HG02852 (cell line): ENCODE data around the gene SLC9A8.
"Not testable (repeated sequence)": the region's sequence is repeated elsewhere in the genome, so short reads cannot be mapped to it uniquely, and the experiment has no call there.

ENCODE experiments used
- ATAC-seq: cut with Tn5 transposase; IDR thresholded peaks from one replicate; pipeline ENCODE4 v1.9.1; 2021; ENCODE audit warnings: mild to moderate bottlenecking, moderate library complexity; ENCODE audit not compliant: unreplicated experiment

SLC9A8 gene

GRCh38 chr20:49786668-49787370 lies 25.8 kb upstream of the SLC9A8 start:
- no peak for ATAC-seq

DNA sequence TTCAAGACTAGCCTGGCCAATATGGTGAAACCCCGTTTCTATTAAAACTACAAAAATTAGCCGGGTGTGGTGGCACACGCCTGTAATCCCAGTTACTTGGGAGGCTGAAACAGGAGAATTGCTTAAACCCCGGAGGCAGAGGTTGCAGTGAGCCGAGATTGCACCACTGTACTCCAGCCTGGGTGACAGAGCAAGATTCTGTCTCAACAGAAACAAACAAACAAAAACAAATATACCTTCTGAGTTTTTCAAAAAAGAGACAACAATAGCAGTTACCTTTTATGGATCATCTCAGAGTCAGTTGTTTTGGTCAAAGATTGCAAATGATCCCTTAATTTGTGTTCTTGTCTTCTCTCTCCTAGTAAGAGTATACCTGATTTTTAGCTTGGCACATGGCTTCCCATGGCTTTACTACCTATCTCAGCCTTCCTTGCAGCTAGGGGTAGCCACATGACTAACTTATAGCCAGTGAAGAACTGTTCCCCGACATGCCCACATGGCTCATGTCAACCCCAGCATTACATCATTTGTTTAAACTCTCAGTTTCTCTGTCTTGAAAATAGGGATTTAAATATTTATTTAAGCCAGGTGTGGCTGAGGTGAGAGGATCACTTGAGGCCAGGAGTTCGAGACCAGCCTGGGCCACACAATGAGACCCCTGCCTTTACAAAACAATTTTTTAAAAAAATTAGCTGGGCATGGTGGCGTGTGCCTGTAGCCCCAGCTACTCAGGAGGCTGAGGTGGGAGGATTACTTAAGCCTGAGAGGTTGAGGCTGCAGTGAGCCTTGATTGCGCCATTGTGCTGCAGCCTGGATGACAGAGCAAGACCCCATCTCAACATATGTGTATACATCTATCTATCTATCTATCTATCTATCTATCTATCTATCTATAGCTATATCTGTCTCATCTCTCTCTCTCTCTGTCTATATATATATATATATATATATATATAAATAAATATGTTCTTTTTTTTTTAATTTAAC lies 25.0 kb upstream of the SLC9A8 start:
- no peak for ATAC-seq

- ATAC-seq, result no peak
Measured at GRCh38 chr20:49790077-49790798, 22.4 kb upstream of the SLC9A8 start.

GRCh38 chr20:49791165-49791564 lies 21.5 kb upstream of the SLC9A8 start:
- ATAC-seq, result no peak

DNA sequence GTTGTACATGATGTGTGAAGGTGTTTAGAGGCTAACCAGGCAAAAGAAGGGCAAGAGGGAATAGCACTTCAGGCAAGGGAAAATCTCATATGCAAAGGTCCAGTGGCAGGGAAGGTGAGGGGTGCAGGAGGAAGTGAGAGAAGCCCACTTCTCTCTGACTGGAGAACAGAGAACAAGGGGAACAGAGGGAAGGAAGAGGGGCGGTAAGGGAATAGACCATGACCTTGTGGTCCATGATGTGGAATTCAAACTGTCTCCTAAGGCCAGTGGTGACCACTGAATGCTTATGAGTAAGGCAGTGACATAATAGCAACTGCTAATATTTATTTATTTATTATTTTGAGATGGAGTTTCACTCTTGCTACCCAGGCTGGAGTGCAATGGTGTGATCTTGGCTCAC lies 20.6 kb upstream of the SLC9A8 start:
- no peak for ATAC-seq

DNA sequence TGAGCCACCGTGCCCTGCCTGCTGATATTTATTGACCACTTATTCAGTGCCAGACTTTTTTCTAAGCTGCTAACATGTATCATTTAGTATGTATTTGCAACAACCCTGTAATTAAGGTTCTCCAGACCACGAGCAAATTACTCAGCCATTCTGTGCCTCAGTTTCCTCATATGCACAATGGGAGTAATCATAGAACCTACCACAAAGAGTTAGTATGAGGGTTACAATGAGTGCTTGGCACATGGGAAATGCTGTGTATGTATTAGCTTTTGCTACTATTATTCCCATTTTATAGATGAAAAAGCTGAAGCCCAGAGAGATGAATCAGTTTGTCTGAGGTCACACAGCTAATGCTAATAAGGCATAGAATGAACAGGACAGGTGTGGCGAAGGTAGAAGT lies 20.0 kb upstream of the SLC9A8 start:
- ATAC-seq, result no peak

DNA sequence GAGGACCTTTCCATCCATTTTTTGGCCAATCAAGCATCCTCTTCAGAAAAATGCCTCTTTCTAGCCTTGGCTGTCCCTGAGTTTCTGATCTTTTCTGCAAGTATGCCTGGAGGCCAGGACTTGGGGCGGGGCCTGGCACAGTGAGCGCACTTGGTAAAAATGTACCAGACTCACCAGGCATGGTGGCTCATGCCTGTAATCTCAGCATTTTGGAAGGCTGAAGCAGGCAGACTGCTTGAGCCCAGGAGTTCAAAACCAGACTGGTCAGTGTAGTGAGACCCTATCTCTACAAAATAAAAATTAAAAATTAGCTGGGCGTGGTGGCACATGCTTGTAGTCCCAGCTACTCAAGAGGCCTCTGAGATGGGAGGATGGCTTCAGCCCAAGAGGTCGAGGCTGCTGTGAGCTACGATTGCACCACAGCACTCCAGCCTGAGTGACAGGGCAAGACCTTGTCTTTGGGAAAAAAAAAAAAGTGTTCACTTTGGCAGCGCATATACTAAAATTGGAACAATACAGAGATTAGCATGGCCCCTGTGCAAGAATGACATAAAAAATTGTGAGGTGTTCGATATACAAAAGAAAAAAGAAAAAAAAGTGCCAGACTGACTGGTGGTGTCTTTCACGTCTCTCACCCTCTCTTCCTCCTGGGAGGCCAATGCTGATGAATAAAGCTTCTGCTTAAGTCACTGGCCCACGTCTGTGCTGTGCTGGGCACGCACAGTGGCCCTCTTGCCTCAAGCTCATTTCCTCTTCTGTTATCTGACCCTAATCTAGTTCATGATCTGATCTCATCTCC lies 18.1 kb upstream of the SLC9A8 start:
- ATAC-seq, result no peak

DNA sequence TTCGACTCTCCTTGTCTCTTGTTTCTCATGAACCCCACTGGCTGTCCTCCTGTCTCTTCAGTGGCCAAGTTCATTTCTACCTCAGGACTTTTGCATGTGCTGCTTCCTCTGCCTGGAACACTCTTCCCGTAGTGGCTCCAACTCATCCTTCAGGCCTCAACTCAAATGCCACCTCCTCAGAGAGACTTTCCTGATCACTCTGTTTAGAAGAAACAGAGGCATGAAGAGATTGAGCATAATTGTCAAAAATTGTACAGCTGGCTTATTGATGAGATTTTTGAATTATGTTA lies 17.5 kb upstream of the SLC9A8 start:
- ATAC-seq, result no peak

DNA sequence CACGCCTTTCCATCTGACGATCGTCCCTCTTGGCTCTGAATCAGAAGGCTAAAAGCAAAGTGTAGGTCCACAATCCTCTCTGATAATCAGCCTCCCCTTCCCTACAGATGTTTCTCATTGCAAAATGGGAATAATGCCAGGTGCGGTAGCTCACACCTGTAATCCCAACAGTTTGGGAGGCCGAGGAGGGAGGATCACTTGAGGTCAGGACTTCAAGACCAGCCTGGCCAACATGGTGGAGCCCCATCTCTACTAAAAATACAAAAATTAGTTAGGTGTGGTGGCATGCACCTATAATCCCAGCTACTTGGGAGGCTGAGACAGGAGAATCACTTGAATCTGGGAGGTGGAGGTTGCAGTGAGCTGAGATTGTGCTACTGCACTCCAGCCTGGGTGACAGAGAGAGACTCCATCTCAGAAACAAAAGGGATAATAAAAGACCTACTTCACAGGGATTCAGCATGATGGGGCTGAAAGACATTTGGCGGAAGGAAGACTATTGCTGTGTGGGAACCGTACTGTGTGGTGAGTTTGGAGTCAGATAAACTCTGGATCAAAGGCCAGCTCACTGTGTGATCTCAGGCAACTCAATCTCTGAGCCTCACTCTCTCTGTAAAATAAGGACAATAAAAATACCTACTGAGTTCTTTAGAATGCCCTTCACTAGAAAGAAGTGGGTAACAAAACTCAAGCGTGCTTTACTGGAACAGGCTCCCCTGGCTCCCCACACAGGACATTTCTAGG lies 15.9 kb upstream of the SLC9A8 start:
- ATAC-seq, result no peak

- no peak for ATAC-seq
Measured at GRCh38 chr20:49797344-49797615, 15.3 kb upstream of the SLC9A8 start.

DNA sequence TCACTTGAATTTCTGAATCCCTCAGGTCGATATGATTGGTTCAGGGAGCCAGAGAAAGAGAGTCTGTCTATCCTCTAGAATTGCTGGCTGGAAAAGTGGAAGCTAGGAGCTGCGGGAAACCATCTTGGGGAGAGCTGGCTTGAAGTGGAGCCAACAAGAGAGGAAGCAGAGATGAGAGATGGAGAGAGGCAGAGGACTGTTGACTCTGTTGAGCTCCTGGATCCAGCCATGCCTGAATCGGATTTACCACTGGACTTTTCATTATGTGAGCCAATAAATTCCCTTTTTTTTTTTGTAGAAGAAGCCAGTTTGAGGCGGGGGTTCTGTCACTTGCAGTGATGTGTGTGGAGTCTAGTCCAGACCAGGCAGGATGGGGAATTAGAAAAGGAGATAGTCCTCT lies 13.9 kb upstream of the SLC9A8 start:
- no peak for ATAC-seq

DNA sequence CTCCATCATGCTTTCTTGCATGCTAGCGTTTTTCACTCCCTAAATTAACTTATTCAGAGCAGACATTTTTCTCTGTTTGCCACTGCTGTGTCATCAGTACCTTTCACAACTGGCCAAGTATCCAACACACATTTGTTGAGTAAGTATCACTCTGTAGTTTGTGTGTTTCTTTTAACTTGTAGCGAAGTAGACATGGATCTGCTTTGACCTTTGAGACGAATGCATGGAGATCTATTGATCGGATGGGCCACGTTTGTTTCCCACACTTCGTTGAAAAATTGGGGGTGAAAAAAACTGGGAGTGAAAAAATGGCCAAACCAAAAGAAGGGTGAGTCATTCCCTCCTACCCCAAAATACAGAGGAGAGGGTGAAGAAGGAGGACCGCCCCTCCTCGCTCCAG lies 12.9 kb upstream of the SLC9A8 start:
- no peak for ATAC-seq

DNA sequence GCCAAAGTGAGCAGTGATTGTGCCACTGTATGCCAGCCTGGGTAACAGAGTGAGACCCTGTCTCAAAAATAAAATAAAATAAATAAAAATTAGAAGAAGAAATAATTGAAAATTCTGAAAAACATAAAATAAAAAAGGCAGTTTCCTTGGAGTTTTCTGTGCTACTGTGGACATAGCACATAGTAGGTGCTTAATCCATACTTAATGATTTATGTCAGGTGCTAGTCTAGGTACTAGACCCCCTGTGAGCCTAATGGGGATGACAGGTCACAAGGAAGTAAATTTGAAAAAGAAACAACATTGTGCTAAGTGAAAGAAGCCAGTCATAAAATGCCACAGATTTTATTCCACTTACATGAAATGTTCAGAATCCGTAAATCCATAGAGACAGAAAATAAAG lies 9.2 kb upstream of the SLC9A8 start:
- no peak for ATAC-seq

DNA sequence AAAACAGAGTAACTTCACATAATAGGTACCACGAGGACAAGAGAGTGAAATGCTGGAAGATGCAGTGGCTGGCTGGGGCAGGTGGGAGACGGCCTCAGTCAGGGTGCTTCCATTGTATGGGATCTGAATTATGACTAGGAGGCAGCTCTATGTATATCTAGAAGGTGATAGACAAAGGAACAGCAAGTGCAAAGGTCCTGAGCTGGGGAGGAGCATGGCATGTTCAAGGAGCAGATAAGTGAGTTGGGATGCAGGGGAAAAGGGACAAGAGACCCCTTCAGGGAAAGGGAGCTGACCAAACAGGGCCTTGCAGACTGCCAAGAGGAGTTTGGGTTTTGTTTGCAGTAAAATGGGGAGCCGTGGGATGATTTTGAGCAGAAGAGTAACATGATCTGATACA lies 8.3 kb upstream of the SLC9A8 start:
- no peak for ATAC-seq

- ATAC-seq, result not testable (repeated sequence)
Measured at GRCh38 chr20:49805224-49805876, 7.3 kb upstream of the SLC9A8 start.

DNA sequence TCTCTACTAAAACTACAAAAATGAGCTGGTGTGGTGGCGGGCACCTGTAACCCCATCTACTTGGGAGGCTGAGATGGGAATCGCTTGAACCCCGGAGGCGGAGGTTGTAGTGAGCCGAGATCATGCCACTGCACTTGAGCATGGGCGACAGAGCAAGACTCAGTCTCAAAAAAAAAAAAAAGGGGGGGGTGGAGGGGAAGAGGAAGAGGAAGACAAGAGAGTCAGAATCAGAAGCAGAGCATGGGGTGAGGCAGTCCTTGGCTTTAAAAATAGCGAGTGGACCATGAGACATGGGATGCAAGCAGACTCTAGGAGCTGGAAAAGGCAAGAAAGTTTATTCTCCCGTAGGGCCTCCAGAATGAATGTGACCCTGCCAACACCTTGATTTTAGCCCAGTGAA lies 3.9 kb upstream of the SLC9A8 start:
- no peak for ATAC-seq

DNA sequence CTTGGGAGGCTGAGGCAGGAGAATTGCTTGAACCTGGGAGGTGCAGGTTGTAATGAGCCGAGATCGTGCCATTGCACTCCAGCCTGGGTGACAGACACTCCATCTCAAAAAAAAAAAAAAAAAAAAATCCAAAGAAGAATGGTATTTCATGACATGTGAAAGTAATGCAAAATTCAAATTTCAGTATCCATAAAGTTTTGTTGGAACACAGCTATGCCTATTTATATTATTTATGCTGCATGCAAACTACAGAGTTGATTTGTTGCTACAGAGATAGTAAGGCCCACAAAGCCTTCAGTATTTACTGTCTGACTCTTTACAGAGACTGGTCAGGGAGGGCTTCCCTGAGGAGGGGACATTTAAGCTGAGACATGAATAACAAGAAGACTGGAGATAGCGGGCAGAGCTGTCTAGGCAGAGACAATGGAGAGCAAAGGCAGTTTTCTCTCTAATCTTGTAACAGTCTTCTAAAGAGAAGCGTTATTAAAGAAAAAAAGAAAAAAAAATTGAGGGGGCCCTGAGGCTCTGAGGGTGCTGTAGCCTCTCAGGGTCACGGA lies 2.7 kb upstream of the SLC9A8 start:
- ATAC-seq, result no peak

DNA sequence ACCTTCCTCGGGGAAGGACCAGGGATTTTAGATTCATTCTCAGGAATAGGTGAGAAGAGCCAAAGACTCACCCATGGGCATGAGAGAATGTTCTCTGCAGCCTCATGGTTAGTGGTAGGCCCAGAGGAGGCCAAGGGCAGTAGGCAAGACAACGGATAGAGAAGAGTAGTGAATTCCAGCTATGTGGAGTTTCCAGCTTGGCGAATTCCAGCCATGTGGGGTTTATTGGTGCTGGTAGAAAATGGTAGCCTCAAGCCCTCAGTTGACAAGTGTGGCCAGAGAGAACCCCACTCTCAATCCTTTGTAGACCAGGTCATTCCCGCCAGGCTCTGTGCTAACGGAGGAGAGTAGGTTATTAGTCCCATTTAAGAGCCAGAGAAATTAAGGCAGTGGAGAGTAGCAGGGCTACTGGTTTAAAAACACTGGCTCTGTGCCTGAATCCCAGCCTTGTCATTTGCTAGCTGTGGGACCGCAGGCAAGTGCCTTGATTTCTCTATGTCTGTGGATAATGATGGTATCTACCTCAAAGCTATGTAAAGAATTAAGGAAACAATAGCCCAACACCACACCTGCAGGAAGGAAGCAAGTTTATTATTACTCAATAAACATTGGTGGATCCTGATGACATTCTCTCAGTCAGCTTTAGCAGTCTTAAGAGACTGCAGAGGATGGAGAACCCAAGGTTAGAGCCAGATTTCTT lies 2.0 kb upstream of the SLC9A8 start:
- no peak for ATAC-seq
